Nephron progenitor cell (in vitro differentiated cells): Measurements from ENCODE around the gene RGS6.

Experiments
- DNase-seq: peaks from one replicate; pipeline ENCODE4 v3.0.0; 2021
- H3K27ac Mint-ChIP-seq: 2 replicates; pipeline ENCODE4 v1.8.0; 2021; ENCODE audit warnings: mild to moderate bottlenecking, moderate library complexity, mixed read lengths
- H3K27me3 Mint-ChIP-seq: 2 replicates; pipeline ENCODE4 v1.8.0; 2021; ENCODE audit warnings: mild to moderate bottlenecking, low read depth, mixed read lengths; ENCODE audit not compliant: poor library complexity
- H3K36me3 Mint-ChIP-seq: 2 replicates; pipeline ENCODE4 v1.8.0; 2021; ENCODE audit warnings: low read depth, mixed read lengths
- H3K4me1 Mint-ChIP-seq: 2 replicates; pipeline ENCODE4 v1.8.0; 2021; ENCODE audit warnings: mixed read lengths
- H3K4me3 Mint-ChIP-seq: 2 replicates; pipeline ENCODE4 v1.8.0; 2021; ENCODE audit warnings: mild to moderate bottlenecking, moderate library complexity, mixed read lengths
- H3K9me3 Mint-ChIP-seq: 2 replicates; pipeline ENCODE4 v1.8.0; 2021; ENCODE audit warnings: mild to moderate bottlenecking, moderate library complexity, mixed read lengths
- CTCF ChIP-seq: fragments of 200-600 bp; sonication (generic); IDR thresholded peaks from 2 replicates; pipeline ENCODE4 v1.5.0; 2021; ENCODE audit warnings: antibody characterized with exemption

Gene RGS6

GRCh38 chr14:72027061-72027460 is 94.8 kb downstream of the RGS6 start:
- Mint-ChIP-seq H3K4me3 (no peak overlapping the region), H3K36me3 (no peaks in the 10 kb centered on the region), H3K4me1 (no peaks in the 10 kb centered on the region), H3K9me3 (no peaks in the 10 kb centered on the region), H3K27me3 (peaks cover 8% of the 10 kb centered on the region), H3K27ac (no peak overlapping the region)
- no peak for DNase-seq
- TF ChIP-seq CTCF: no peak

- no peak for DNase-seq
- TF ChIP-seq CTCF: no peak
- Mint-ChIP-seq H3K27me3 (peaks cover 4% of the 10 kb centered on the region), H3K4me1 (no peaks in the 10 kb centered on the region), H3K36me3 (no peaks in the 10 kb centered on the region), H3K27ac (no peak overlapping the region), H3K4me3 (no peak overlapping the region), H3K9me3 (peaks cover 6% of the 10 kb centered on the region)
These were observed 101.1 kb downstream of the RGS6 start for GRCh38 chr14:72033365-72033764.

- Mint-ChIP-seq H3K27ac (no peak overlapping the region), H3K4me3 (no peak overlapping the region), H3K4me1 (no peaks in the 10 kb centered on the region), H3K9me3 (peaks cover 43% of the 10 kb centered on the region), H3K27me3 (no peaks in the 10 kb centered on the region), H3K36me3 (no peaks in the 10 kb centered on the region)
- DNase-seq: no peak
- TF ChIP-seq CTCF: no peak
These were observed 108.3 kb downstream of the RGS6 start for GRCh38 chr14:72040528-72040927.

GRCh38 chr14:72045271-72045670 is 113.0 kb downstream of the RGS6 start:
- H3K36me3 Mint-ChIP-seq: no peaks in the 10 kb centered on the region
- no peaks in the 10 kb centered on the region for H3K4me1 Mint-ChIP-seq
- no peak overlapping the region for H3K4me3 Mint-ChIP-seq
- H3K27ac Mint-ChIP-seq: no peak overlapping the region
- no peak for DNase-seq
- H3K9me3 Mint-ChIP-seq: peaks cover 23% of the 10 kb centered on the region
- TF ChIP-seq CTCF: no peak
- peaks cover 4% of the 10 kb centered on the region for H3K27me3 Mint-ChIP-seq

GRCh38 chr14:72045885-72046284 is 113.7 kb downstream of the RGS6 start:
- H3K9me3 Mint-ChIP-seq: peaks cover 17% of the 10 kb centered on the region
- no peaks in the 10 kb centered on the region for H3K4me1 Mint-ChIP-seq
- H3K4me3 Mint-ChIP-seq: no peak overlapping the region
- H3K27me3 Mint-ChIP-seq: peaks cover 4% of the 10 kb centered on the region
- no peak overlapping the region for H3K27ac Mint-ChIP-seq
- H3K36me3 Mint-ChIP-seq: no peaks in the 10 kb centered on the region
- TF ChIP-seq CTCF: no peak
- DNase-seq: no peak

GRCh38 chr14:72049462-72049861 is 117.2 kb downstream of the RGS6 start:
- no peaks in the 10 kb centered on the region for H3K4me1 Mint-ChIP-seq
- H3K9me3 Mint-ChIP-seq: no peaks in the 10 kb centered on the region
- no peak overlapping the region for H3K4me3 Mint-ChIP-seq
- H3K27ac Mint-ChIP-seq: no peak overlapping the region
- H3K36me3 Mint-ChIP-seq: no peaks in the 10 kb centered on the region
- no peak for TF ChIP-seq CTCF
- peaks cover 4% of the 10 kb centered on the region for H3K27me3 Mint-ChIP-seq
- DNase-seq: no peak
